Epidermal melanocyte (primary cell): ENCODE data around the gene BPIFA3.

Experiments used
- DNase-seq: peaks from one replicate; pipeline ENCODE4 v3.0.0; 2011; ENCODE audit warnings: low spot score; ENCODE audit not compliant: insufficient read length

Gene BPIFA3

DNA sequence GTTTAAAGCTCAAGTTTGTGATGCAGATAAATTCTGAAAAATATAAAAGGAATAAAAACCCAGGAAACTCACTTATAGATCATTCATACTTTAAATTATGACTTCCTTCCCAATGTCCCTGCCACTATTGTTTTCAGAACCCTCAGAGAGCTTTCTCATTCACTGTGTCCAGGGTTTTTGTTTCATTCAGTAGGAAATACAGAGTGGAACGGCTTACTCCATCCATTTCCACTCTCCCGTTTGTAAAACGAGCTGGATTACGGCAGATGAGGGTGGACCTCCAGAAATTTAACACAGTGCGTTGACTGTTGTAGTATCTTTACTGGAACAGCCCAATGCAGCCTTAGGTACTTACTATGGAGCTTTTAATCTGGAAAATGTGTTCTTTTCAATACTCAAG lies 42.2 kb downstream of the BPIFA3 start:
- DNase-seq, result no peak

DNA sequence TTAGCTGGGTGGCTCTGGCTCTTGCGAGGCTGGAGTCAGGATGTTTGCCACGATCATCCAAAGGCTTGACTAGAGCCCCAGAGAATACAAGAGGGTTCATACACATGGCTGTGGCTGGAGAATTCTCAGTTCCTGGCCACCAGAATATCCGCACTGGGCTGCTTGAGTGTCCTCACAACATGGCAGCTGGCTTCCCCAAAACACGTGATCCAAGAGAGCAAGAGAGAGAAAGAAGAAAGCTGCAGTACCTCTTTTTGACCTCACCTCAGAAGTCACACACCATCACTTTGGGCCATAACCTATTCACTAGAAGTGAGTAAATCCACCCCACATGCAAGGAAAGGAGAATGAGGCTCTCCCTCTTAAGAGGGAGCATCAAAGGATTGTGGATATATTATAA lies 44.3 kb downstream of the BPIFA3 start:
- no peak for DNase-seq

DNA sequence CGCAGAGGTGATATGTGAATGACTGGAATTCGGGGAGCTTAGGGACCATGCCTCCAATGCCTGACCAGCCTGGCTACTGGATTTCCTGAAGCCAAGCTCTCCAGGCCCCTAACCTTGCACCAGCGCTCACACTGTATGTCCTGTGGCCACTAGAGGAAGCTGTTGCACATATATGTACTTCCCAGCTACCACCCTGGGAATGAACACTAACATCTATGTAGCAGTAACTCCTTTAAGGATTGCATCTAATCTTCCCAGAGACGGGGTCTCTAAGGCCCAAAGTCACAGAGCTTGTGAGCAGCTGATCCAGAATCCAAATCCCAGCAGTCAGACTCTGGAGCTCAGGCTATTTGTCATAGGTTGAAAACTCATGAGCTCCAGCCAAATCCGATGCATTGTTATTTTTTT lies 45.5 kb downstream of the BPIFA3 start:
- DNase-seq, result no peak

DNA sequence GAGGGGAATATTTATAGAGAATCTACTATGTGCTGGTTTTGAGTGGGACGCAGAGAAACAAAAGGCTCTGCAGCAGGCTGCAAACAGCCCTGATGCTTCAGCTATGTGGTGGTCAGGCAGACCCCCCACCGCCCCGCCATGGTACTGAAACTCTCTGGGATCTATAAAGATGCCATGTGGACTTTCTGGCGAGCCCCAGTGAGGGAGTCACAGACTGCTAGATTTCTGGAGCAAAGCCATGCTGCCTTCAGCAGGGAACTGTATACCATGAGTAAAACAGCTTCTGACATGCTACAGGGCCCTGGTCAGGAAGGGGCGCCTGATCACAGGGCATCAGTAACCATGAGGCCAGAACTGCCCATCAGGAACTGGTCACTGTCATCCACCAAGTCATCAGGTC lies 46.6 kb downstream of the BPIFA3 start:
- DNase-seq, result no peak

DNA sequence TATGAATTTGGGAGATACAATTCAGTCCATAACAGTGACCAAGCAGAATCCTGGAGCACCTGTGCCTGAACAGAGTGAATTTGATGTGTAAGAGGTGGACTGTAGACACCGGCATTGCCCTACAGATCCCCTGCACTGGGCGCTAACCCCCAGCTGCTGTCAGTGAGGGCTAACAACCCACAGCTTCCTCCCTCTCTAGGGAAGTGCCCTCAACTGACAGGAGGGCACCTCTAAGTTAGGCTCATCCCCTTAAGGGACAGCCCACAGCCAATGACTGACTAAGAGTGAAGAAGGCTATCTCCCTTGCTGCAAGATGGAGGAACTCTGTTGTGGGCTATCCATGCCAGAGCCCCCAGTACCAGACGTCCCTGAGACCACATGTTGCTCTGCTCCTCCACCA lies 50.5 kb downstream of the BPIFA3 start:
- DNase-seq, result no peak

DNA sequence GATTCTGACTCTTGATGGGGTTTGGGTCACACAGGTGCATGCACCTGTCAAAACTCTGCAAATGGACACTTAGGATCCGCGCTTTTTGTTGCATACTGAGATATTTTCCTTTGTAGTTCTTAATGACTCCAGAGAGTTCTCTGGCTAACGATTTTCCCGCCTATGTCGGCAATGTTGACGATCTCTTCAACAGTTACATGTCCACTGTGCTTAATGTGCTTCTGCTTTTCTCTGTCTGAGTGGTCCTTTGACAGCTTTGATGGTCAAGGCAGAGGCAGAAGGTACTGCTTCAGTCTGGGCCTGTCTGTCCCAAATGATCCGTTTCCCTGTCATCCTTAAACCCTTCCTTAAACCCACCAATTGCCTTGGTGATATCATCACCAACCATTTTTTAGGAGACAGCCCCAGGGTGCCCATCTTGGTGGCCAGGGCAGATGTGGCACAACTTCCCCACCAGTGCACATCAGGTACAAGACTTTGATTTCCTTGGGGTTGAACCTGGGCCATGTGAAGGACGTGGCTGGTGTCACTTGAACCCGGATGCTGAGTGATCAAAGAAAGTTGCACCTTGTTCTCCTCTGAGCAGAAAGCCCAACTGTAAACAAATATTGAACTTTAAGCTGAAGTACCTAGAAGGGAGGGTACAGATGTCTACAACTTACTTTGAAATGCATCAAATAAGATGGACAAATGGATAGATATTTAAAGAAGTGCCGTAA lies 55.2 kb downstream of the BPIFA3 start:
- no peak for DNase-seq

DNA sequence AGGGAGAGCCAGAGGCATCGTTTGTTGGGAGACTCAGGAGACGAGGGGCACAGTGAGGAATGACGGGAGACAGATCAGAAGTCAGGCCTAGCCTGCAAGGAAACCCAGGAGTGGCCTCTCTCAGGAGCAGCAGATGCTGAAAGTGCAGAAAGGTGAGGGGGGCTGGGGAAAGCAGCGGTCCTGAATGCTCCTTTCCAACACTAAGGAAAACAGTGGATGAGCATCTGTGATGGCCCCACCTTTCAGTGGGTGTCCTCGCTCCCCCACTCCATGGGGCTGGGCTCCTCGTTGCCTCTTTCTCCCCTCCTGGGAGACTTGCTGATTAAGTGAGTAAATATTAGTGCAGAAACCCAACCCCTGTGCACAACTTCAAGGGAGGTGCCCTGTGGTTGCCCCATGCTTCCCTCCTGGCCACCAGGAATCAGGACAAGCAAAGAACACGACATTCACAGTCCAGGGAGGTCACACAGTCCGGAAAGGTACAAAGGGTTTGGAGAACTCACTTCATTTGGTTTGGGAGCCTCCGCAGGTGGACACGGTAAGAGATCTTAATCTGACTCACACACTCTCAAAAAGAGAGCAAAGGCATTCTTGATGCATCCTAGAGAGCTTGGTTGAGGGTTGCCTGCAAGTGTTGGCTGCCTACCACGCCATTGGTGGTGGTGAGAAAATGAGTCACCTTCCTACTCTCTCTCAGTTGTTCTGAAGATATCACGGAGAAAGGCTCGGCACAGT lies 56.1 kb downstream of the BPIFA3 start:
- no peak for DNase-seq

DNA sequence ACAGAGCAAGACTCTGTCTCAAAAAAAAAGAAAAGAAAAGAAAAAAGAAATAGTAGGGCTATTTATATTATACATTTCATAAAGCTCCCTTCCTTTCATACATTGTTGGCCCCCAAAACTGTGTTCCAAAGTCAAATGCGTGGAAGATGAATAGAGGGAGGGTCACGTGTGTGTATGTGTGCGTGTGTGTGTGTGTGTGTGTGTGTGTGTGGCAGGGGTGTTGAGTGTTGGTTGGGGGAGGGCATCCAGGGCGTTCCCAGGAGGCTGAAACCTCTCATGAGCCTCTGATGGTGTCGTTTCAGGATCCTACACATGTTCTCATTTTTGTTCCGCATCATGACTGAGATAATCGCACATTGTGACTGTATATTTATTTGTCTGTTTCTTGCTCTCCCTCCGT lies 58.1 kb downstream of the BPIFA3 start:
- no peak for DNase-seq

DNA sequence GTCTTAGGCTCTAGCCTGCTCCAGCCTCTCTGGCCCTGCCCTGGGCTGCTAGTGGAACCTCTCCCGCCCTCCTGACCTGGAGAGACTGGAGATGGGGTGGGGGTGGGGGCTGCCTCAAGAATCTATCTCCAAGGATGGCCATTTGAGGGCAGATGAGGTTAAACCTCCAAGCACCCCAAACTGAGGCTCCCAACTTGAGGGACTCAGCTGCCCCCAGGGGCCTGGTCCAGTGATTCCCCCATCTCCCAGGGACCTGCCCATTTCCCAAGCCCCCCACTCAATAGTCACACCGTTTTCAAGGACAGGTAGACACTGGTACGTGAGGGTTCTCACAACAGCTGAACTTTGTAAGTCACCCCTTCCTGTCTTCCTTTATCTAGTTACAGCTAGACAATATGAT lies 58.7 kb downstream of the BPIFA3 start:
- DNase-seq, result no peak

DNA sequence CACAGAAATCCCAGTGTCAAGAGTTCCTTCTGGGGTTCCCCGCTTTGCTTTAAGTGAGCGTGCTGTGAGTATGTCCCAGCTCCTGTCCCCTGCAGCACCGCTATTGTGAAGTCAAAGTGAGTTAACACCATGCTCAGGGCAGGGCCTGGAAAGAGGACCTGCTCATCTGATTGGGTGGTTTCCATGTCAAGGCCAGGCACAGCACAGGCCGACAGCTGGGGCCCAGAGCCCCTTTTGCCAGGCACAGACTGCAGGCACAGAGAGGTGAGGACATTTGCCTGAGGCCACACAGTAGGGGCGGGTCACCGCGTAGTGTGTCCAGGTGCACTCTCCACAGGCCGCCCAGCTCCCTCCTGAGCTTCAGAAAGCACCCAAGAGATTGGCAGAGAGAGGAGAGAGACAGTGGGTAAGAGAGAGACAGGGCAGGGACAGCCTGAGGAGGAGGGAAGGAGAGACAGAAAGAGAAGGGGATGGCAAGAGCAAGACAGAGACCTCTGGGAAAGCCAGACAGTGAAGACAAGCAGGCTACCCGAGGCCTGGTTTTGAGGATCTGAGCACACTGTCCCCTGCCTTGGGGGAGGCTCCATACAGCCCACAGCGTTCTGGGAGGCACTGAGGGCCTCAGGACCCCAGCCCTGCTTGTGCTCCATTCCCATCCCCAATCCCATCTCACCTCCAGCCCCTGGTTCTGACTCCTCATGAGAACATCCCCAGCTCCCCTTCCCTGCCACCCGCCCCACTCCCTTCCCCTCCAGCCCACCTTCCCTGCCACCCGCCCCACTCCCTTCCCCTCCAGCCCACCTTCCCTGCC lies 59.4 kb downstream of the BPIFA3 start:
- no peak for DNase-seq
